Stromal cell of bone marrow (primary cell): ENCODE data around the gene CHD3.

ENCODE experiments used
- DNase-seq: peaks from one replicate; pipeline ENCODE4 v3.0.0-alpha.2; 2012; ENCODE audit warnings: low read depth

The CHD3 gene

DNA sequence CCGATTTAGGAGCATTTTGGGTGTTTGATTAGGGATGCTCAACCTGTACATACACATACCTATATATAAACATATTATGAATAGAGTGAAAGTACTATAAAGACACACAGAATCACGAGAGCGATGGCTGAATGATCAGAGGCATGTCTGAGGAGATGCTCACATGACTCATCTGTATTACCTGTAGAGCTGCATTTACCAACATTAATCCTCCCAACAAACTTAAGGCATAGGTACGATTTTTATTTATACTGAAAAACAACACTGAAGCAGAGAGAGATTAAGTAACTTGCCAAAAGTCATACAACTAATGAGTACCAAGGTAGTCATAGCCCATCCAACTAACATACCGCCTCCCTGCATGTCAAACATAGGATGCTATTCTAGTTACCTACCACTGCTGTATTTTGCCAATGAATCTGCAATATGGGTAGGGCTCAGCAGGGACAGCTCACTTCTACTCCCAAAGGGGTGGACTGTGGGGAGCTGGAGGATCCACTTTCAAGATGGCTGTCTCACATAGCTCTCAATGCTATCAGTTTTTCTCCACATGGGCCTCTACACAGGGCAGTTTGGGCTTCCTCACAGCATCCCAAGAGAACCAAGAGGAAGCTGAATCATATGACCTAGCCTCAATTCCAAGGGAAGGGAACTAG lies 23.5 kb upstream of the CHD3 start:
- no peak for DNase-seq

DNA sequence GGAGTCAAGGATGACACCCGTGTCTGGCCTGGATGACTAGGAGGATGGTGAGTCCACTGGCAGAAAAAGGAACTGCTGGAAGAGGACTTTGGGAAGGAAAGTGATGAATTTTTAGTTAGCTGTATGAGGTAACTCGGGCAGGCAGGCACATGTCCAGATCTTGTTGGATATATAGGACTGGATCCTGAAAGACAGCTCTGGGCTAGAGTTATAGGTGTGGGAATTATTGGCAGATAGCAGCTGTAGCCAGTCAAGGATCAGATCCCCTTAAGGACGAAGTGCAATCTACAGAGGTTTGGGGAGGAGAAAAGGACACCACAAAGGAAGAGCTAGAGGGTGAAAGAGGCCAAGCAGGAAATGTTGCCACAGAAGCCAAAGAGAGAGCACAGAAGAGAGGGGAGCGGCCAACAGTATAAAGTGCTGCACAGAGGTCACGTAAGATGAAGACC lies 20.7 kb upstream of the CHD3 start:
- DNase-seq: no peak

DNA sequence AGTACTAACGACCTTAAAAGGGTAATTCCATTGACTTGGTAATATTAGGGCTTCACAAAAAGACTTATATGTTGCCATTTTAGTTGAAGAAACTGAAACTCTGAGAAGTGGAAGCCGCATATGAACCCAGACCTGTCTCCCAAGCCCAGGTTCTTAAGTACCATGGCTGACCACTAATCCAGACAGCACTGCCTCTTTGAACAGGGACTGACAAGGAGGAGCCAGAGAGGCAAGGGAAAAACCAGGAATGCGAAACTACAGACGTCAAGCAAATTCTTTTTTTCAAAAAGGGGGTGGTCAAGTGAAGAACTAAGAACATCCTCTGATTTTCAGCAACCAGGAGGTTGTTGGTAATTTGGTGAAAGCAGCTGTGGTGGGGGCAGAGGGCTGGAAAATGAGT lies 15.5 kb upstream of the CHD3 start:
- DNase-seq: no peak

DNA sequence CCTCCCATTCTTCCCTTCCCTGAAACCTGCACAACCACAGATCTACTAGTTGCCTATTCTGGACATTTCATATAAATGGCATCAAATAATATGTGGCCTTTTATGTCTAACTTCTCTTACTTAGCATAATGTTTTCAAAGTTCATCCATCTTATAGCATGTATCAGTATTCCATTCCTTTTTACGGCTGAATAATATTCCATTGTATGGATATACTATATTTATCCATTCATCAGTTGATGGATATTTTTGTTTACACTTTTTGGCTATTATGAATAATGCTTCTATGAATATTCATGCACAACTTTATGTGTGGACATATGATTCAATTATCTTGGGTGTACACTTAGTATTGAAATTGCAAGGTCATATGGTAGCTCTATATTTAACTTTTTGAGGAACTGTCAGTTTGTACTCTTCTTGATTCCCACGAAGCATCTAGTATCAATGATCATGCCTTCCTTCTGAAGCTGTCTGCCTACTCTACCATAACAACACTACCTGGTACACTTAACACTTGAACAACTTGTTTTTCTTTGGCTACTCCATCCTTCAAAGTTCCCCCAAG lies 12.7 kb upstream of the CHD3 start:
- no peak for DNase-seq

DNA sequence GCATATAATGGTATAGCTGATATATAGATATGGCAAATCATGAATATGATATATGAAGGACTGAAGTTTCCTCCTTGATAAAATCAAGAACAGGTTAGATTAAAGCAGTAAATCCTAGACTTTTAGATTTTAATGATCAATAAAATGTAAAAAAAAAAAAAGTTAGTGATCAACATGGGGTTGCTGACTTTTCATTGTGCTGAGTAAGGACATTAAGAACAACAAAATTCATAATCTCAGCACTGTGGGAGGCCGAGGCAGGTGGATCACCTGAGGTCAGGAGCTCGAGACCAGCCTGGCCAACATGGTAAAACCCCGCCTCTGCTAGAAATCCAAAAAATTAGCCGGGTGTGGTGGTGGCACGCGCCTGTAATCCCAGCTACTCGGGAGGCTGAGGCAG lies 10.4 kb upstream of the CHD3 start:
- DNase-seq: no peak

DNA sequence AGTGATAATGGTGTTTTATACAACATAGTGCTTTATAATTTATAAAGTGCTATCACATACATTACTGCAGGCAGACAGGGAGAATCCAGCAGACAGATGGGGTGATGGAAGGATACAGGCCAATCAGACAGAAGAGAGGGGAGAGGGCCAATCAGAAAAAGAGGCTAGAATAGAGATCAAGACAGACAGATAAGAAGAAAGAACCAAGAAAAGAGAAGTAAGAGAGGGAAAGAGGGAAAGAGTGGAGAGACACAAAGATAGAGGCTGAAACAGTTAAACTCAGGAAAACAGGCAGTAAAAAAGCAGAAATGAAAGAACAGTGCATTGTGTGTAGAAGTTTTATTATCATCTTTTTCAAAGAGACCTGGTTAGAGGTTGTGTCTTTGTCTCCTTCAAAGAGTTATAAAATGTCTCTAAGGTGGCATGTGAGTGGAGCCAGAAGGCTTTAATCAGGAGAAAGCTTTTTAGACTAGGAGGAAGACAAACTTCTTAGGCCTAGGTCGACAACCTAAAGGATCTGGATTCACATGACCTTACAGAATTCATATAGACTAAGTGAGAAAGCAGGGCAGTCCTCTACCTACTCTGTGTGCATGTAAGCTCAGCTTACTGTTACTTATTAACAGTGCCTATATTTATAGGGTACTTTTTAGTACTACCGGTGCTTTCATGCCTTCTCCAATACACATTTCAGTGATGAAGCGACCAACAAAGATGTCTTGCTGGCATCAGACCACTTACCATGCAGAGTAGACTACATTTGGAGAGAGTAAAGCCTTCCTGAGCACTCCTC lies 8.3 kb upstream of the CHD3 start:
- no peak for DNase-seq

DNA sequence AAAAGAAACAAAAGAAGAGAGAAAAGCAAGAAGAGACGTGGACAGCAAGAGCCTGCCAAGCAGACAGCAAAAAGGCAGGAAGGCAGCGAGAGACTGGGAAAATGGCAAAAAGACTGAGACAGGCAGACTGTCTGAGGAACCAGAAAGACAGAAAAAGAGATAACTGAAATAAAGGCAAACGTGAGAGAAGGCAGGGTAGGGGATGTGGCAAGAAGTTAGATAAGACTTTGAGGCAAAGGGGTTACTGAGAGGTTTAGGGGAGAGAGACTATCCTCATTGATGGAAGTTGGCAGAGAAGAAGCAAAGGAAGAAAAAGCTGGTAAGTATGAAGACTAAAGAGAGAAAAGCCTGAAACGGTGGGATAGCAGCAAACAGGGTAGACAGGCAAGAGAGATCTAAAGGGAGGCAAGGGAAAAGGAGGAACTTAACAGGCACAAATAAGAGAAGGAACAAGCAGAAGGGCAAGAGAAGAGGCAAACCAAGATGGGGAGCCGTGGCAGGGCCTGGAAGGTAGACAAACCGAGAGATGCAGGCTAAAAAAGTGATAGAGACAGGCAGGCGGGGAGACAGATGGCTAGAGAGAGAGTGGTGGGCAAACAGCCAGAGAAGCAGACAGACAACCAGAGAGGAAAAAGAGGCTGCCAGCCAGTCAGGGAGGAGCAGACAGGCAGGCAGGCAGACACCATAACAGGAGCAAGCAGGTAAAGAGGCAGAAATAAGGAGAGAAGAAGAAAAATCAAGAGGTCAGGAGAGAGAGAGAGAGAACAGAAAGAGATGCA lies 7.1 kb upstream of the CHD3 start:
- DNase-seq: no peak

DNA sequence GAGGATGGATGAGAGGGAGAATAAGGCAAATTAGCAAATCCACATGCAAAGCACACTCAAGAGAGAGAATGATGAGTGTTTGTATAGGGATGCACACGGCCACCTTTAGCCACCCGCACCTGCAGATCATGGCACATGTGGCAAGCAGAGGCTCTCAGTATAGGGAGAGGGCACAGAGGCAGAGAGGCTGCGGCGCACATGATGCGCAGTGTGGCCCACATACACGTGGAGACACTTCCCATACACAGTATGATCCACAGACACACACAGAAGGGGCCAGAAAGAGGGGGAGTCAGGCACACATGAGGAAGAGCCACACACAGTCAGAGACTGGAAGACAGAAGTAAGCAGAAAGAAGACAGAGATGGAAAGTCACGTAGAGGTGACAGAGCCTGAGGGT lies 6.5 kb upstream of the CHD3 start:
- DNase-seq: no peak

DNA sequence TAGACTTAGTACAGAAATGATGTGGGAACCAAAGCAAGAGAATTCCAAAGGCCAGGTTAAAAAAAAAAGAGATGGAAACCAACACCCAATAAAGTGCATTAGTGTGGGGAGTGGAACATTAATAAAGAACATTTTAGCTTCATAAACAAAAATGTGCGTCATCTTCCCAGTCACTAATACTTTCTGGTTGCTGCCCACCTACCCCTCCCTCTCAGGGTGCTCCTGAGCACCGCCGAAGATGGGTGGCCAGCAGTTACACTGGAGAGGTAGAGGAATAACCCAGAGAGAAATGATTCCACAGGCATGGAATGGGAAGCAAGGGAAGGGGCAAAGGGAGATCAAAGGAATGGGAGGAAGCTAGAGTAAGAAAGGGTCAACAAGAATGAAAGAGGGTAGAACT lies 6.0 kb upstream of the CHD3 start:
- no peak for DNase-seq

DNA sequence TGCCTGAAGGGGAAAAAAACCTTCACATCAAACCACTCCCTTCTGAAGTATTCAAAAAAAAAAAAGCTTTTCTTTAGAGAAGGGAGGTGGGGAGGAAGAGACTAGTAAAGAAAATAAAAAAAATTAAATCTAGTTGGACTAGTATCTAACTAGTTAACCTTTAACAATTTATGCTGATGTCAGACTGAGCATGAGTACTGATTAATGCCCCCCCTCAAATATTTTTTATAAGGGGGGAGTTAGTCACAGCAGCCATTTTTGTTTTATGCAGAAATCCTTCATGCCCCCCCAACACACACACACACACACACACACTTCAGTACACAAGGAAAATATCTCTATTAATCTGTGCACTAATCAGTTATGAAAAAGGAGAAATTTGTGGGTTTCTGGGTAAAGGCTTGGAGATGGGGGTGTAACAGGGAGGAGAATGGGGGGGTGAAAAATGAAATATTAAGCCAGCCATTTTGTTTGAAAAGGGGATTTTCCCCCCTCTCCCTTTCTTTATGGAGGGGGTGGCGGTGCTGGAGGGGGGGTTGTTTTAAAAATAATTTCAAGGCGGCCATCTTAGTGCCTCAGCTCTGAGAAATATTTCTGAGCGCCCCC lies 4.7 kb upstream of the CHD3 start:
- DNase-seq: no peak

DNA sequence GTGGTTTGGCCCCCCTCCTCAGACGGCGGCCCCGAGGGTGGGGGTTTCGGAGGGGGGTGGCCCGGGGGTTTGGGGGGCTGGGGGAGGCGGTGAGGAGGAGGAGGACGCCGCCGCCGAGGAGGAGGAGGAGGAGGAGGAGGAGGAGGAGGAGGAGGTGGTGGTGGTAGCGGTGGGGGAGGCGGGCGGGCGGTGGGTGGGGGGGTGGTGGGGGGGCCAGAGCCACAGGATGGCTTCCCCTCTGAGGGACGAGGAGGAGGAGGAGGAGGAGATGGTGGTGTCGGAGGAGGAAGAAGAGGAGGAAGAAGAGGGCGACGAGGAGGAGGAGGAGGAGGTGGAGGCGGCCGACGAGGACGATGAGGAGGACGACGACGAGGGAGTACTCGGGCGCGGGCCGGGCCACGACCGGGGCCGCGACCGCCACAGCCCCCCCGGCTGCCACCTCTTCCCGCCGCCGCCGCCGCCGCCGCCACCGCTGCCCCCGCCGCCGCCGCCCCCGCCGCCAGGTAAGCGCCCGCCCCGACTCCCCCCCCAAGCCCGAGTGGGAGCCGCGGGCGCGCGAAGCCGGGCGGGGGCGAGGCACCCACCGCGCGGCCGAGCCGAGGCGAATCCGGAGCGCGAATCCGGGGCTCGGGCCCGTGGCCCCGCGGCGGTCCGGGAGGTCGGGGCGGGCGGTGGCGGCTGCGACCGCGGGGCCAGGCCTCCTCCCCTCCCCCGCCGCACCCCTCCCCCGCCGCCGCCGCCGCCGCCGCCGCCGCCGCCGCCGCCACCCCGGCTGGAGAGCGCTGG lies 3.8 kb upstream of the CHD3 start:
- no peak for DNase-seq

DNA sequence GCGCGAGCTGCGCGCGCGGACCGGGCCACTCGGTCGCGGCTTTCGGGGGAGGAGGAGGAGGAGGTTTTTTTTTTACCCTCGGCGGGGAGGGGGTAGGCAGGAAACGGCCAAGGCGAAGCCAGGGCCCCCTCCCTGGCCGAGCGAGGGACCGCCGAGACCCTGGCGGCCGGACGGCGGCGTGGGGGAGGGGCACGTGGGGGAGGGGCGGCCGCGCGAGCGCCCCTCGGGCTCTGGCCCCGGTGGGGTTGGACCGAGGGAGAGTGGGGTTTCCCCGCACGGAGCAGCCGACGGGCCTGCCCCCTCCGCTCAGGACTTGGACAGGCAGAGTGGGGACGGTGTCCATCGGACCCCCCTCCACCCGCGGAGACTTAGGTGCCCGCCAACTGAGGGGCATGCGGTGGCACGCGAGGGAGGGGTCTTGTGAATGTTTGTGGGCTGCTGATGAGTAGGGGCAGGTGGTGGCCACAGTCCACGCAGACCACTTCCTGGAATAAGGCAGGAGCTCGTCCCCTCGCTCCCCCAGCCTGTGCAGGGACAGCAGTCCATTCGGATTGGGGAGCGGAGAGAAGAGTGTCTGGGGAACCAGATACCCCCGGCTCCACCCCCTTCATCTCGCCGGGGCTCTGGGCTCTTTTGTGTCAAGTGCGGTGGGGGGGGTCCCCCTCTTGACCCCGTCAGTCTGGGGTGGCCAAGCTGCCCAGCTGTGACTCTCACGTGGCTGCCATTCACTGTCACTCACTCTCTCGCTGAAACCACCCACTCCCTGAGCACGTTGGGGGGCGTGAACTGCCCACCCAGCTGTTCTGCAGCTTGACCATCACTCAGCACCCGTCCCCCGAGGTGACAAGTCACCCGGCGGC lies 3.0 kb upstream of the CHD3 start:
- no peak for DNase-seq

DNA sequence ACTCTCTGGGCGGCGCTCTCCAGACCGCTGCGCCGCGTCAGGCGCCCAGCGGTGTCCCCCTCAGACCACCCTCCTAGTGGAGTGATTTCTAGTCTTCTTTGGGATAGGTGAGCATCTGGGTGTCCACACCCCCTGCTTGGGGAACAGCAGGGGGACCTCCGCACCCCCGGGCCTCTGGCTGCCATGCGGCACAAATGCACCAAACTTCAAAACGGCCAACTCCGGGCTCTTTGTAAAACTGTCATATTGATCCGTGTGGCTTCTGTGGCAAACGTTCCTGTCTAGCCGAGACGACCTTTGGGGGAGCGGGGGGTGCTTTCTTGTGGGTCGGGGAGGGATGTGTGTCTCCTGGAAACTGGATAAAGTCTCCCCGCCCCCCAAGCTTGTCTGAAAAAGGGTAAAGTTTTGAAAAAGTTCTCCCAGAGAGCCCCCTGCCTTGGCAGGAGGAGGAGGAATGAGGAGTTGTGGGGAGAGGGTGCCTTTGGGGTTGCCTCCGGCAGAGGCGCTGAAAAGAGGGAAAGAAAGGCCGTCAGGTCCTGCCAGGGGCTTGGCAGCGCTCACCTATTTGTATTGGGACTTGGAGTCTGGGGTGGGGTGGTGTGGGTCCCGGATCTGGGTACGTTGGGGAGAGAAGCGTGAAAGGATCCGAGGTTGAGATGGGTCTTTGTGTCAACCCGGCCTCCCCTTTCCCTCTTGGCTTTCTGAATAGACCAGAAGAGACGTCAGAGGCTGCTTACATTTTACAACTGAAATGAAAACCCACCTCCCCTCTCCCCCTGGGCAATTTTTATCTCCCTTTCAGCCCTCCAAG lies 2.2 kb upstream of the CHD3 start:
- no peak for DNase-seq

DNA sequence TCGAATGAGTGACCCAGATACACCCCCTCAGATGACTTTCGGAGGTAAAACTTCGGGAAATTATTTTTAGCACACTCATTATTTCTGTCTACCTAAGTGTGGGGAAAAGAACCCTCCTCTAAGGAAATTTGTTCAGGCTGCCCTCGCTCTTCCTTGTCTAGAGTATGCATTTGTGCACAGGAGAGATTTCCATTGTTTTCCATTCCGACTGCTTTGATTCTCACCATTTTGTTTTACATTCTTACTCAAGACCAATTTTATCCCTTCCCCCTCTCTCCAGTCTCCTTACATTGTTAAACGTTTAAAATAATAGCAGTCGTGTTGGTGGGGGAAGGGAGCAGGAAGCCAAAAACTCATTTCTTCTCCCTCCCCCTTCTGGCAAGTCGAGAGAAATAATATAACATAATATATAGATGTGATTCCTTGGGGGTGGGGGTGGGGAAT lies 1.5 kb upstream of the CHD3 start:
- DNase-seq: no peak

DNA sequence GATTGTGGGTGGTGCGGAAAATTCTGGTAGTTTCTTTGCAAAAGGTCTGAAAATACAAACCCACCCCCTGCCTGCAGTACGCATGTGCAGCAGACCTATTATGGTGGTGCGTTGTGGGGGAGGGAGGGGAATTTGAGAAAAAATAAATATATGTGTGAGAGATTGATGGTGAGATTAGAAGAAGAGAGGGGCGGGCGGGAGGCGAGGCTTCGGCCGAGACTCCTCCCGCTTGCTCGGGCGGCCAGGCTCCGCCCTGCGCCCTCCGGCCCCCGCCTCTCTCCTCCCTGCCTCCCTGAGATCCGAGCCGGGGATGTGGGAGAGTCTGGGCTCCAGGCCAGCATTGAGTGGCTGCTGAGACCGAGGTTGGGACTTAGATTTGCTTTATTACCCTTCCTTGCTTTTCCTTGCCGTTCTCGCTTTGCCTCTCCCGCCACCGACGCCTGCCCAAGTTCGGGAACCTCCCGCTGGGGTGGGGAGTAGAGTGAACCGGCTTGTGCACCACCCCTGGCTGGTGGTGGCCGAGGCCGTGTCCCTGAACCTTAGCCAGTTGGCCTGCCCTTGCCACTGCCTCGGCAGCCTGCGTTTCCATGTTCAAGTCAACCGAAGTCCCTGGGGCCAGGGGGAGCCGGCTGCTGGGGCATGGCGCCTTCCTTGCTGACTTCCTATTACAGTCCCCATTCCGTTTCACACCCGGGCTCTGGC lies 956 bp upstream of the CHD3 start:
- DNase-seq: peak; percentile 93

DNA sequence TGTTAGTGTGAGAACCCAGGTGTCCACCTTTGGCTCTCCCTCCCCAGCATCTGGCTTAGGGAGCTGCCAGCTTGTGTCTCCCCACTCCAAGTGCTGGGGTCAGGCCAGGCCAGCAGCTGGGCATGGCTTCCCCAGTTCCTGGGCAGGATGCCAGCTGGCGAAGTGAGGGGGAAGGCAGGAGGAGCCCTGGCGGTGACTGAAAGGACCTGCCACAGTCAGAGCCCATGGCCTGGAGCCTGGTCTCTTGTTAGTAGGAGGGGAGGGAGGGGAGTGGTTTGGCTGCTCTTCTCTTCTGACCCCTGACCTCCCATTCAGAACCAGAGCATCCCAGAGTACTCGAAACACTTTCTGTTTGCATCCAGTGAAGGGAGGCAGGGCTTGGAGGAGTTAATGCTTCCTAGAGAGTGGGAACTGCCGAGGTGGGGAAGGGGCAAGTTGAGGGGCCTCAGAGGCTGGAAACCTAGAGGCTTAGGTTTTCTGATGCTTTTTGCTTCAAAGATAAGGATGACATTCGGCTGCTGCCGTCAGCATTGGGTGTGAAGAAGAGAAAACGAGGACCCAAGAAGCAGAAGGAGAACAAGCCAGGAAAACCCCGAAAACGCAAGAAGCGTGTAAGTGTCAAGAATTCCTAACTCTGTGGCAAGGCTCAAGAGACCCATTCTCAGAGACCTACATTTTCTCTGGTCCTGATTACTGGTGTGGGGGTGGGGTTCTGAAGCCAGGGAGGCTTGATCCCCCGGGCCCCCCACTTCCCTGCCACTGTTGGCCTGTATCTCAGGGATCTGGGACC lies 772 bp downstream of the CHD3 start:
- DNase-seq: peak; percentile 90

DNA sequence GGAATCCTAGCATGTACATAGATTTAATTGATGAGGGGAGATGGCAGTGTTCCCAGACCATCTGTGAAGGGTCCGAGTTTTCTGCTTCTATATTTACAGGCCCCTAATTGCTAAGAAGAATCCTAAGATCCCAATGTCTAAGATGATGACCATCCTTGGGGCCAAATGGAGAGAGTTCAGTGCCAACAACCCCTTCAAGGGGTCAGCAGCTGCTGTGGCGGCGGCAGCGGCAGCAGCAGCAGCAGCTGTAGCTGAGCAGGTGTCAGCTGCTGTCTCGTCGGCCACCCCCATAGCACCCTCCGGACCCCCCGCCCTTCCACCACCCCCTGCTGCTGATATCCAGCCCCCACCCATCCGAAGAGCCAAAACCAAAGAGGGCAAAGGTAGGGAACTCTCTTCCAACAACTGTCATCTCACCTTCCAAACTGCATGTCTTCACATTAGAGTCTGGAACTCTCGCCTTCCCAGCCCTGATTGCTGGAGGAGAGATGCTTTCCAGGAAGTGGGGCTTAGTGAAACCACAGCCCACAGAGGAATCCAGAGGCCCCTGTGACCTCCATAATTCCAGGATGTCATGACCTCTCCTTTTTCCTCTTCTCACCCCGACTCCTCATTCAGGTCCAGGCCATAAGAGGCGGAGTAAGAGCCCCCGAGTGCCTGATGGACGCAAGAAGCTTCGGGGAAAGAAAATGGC lies 4.7 kb downstream of the CHD3 start:
- no peak for DNase-seq
